Stimulated activated CD4-positive, alpha-beta T cell treated with anti-CD3 and anti-CD28 coated beads, Interleukin-2, amount 100 ng/mL, for 24 hours (primary cell): ENCODE results near the gene KCNK5.

Experiments used
- DNase-seq, 2 donors: peaks; one replicate each; pipeline ENCODE4 v3.0.0-alpha.2; 2020

Gene KCNK5

GRCh38 chr6:39239527-39240154 is 10.4 kb upstream of the KCNK5 start:
- no peak for DNase-seq

DNA sequence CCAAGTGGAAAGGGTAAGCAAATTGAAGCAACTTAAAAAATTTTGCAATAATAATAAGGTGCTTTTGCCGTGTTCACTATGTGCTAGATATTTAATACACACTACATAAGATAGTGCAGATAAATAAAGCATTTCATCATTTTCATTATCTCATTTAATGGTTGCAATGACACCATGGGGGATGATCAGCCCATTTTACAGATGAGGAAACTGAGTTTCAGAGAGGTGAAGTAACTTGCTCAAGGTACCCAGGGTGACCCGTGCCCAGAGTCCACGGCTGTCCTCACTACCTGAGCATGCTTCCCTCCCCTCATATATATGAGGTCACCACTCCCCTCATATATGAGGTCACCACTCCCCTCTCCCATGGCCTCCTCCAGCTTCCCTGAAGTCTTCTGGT is 7.5 kb upstream of the KCNK5 start:
- no peak for DNase-seq

GRCh38 chr6:39233333-39233732 is 4.1 kb upstream of the KCNK5 start:
- DNase-seq: no peak

- no peak for DNase-seq
Observed at GRCh38 chr6:39231521-39232243, 2.4 kb upstream of the KCNK5 start.

- DNase-seq: no peak
Observed at GRCh38 chr6:39230654-39231035, 1.4 kb upstream of the KCNK5 start.

DNA sequence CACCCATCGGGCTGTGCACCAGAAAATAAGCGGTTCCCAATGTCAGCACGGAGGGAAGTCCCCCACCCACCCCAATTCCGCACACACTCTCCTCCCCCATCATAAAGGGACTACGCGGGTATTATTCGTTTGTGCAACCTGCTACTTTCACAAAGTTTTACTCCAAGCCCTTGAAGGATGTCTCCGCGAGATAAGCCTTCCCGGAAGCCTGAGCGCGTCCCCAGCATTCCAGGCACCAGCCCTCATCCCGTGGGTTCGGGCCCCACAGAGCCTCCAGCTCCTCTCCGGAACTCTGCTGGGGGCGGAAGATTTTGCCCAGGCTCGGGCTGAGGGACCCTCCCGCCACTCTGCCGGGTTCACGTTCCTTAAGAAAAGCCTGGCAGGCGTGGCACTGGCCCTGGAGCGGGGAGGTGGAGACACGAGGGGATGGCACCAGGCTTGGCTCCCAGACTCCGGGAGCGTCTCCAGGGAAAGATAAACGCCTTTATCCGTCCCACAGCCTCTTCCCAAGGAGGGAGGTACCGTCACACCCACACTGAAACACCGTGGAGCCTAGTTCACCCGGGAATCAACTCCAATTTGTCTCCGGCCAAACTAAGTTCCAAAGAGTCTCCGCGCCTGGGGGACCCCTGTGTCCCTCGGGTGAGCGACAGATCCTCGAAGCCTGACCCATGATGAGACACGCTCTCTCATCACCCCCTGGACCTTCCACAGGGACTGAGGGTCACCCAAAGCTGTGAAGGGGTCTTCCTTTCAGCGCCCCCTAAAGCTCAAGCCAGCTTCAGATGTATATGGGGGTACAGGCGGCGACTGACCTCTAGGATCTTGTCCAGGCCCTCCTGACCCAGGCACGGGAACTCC is 934 bp downstream of the KCNK5 start:
- peak; percentile 63 to 66 for DNase-seq

DNA sequence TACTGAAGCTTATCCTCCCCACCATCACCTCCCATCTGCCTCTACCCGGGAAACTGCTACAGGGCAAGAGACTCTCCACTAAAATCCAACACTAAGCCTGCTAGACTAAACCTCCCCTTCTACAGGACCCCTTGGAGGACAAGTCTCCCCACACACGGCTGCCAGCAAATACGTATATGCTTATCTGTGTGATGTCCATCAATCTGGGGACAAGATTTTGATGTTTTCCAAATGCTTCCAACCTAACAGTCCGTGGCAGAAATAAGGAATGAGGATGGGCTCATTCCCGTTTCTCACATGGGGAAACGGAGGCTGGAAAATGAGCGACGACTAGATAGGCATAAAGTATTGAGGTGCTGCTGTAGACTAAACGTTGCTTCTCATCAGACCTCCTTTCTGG is 1.8 kb downstream of the KCNK5 start:
- DNase-seq: no peak

DNA sequence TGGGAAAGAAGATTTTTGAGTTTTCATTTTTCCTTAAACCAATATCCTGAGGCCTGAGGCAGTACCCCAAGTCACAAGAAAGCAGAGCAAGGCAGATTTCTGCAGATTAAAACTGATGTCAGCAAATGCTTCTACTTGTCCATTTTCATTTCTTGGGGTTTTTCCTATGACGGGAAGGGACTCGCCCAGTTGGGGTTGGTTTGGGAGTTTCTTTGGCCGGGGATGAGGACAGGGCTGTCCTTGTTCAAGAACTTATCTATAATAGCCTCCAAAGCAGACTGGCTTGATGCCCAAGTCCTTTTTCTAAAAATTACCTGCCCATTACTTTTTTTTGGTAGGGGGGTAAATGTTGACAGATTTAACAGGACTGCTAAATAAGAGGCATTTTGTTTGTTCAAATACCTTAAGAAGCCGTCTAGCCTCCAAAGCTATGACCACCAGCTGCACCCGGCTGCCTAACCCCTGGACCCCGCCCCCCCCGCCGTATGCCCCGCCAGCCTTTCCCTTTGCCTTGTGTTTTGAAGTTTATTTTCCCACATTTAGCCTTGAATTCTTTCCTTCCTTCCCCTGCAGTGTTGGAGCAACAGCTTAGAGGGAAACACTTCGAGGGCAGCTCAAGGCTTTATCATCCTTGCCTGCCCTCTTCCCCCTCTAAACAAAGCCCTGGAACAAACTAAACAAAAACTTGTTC is 2.5 kb downstream of the KCNK5 start:
- DNase-seq: no peak

DNA sequence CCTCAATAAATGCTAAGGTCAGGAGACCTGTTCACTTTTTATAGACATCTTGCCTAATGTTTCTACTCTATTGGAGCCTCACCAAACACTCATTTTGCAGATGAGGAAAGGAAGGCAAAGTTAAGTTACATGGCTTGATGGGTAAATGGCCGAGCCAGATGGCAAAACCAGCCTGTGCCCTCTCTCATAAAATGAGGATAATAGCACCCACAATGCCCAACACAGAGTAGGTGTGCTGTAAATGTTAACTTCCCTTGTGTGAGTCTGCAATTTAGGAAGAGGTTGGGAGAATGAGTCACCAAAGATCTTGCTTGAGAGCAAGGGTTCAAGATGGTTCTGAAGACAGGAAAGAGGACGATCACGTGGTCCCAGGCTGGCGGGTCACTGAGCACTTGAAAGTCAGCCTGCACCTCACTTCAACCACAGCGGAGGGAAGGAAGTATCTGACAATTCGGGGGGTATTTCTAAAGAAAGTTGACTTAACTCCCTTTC is 3.3 kb downstream of the KCNK5 start:
- peak; percentile 27 to 61 for DNase-seq

- no peak for DNase-seq
Observed at GRCh38 chr6:39225543-39225942, 3.7 kb downstream of the KCNK5 start.

DNA sequence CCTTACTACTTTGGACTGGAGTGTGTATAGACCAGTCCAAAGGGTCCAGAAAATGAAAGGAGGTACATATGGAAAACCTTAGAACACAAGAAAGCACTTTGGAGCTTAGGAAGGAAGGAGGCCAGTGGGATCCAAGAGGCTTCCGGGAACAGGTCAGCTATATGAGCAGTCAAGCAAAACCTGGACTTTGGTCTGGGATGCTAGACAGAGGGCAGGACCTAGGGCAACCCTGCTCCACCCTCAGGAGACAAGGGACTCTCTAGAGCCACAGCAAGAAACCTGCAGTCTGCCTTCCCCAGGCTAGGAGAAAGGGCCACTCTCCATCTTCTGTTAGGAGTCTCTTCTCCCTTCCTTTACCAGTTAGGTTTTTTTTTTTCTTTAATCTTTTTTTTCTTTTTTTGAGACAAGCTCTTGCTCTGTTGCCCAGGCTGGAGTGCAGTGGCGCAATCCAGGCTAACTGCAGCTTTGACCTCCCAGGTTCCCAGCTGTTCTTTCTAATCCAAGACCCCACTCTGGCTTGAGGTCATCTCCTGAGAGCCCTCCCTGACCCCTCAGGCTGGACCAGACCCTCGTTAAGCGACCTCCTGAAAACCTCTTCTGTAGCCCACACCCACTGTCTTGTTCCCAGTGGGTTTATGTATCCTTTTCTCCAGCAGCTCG is 4.6 kb downstream of the KCNK5 start:
- DNase-seq: no peak

- no peak for DNase-seq
Observed at GRCh38 chr6:39224011-39224410, 5.3 kb downstream of the KCNK5 start.

DNA sequence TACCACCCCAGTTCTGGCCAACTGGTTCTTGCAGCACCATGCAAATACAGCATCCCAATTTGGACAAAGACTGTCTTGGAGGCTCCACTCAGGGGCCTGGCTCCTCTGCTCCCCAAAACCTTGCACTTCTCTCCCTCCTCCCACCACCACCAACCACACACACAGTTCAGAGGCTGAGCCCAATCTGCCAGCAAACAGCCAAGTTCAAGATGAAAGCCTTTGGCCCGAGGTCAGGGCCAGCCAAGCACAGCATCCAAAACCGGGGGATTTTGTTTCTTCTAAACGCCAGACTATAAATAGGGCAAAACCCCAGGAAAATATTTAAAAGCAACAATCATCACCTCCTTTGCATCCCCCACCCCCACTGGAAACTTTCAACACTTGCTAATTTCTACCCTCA is 5.7 kb downstream of the KCNK5 start:
- DNase-seq: no peak

DNA sequence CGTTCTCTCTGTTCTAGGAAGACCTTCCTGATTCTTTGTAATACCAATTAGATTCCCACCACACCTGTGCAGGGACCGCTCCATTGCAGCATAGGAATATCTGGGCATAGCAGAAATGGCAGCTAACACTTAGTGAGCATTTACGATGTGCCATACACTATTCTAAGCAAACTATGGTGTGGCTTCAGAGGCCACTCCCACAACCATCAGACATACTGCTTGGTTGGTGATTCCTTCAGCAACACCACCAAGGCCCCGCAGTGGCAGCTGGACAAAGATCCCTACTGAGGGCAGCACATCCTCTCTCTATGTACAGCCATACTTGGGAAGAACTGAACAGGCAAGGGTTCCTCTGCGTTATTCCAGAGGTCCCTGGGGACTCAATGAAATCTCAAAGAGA is 6.2 kb downstream of the KCNK5 start:
- no peak for DNase-seq

DNA sequence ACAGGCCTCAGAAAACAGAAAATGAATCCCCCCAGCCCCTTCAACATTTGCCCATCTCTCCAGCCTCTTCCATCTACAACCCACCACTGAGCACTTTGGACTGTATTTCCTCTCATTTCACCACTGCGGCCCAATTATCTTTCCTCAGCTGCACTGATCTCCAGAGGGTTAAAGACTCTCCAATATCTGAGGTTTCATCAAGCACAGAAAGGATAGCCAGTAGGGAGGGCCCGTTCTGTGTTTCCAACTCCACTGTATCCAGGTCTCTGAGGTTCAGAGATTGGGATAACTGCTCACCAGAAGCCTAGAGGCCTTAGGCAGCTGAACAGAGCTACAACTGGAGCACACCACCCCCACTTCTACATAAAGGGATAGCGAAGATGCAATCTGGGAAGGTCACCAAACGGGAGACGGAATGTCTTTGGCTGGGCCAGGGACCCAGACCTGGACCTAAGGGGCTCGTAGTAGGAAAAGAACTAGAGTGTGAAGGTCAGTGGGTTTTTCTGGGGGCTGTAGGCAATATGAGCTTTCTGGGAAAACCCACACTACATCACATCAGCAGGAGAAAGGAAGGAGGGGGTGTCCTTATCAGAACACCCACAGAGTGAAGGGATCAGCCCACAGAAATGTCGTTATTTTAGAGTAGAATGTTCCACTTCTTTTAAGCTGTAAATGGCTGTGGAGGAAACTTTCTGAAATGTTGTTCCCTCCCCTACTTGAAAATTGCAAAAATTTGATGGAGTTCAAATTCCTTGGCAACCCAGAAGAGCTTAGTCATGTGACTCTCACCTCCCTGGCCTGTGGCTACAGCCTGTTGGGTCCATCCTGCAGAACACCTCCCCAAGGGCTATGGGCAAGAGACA is 7.3 kb downstream of the KCNK5 start:
- no peak for DNase-seq

DNA sequence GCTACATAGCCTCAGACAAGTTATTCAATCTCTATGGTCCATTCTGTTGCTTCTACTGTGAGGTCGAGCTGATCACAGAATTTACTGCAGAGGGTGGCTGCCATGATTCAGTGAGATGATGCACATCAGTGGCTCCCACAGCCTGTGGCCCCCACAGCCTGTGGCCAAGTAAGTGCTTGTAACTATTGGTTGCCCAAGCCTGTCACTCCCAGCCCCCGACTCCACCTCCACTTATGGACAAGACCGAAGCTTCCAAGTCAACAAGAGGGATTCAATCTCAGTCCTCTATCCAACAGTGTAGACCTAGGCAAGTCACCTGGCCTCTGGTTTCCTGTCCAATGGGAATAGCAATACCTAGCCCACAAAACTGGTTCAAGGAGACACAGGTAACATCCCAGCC is 8.2 kb downstream of the KCNK5 start:
- DNase-seq: no peak

DNA sequence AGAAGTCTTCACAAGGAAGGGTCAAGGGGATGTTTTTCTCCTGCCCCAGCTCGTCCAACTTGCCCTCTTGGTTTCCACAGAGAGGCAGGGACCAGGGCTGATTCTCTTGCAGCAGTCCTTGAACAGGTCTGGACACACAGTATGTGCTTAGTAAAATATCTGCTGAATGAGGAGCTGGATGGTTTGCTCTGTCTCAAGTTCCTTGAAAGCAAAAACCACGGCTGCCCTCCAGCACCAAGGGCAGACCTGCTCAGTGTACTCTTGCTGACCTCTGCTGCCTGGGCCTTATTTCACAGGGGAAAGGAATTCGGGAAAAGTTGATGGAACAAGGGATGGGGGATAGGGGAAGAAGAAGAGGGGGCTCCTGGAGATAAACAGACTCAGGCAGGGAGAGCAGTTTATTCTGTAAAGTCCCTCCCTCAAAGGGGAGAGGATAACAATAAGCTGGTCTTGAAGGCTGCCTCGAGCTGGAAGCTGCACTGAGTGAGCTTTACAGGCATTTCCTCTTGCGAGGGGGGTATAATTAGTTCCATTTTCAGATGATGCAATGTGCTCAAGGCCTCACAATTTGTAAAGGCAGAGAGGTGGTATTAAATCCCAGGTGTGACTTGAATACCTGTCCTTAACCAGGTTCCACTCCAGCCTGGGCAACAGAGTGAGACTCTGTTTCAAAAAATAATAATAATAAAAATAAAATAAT is 10.3 kb downstream of the KCNK5 start:
- DNase-seq: no peak

- DNase-seq: no peak
Observed at GRCh38 chr6:39217177-39217864, 12.0 kb downstream of the KCNK5 start.

DNA sequence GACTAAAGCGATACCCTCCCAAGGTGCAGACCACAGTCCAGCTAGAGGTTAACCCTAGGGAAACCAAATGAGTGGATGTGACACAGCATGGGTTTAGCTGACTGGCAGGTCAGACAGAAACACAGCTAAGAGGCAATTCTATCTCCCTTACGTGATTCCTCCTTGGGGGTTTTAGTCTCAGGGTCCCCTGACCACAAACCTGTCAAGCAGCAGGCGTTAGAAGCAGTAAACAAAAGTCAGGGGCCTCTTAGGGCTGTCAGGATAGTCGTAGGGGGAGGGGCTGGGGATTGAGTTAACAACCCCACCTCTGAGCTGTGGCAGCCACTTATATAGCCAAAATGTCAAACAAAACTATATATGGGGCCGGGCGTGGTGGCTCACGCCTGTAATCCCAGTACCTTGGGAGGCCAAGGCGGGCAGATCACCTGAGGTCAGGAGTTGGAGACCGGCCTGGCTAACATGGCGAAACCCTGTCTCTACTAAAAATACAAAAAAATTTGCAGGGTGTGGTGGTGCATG is 13.6 kb downstream of the KCNK5 start:
- no peak for DNase-seq
